ENCODE results near the gene SPEG. TPM values are rescaled to one million over a fixed set of nuclear protein-coding genes. Genes with fewer than 3 reads are reported as not detected.

The SPEG gene
- polyA plus RNA-seq, 3 donors from 2014 or later = not detected

- H3K4me3 Mint-ChIP-seq = no peak overlapping the region
- DNase-seq = no peak
- H3K36me3 Mint-ChIP-seq = peaks cover 0 to 4% (median 0%) of the 10 kb centered on the region in 3 donors
- no peaks in the 10 kb centered on the region for H3K9me3 Mint-ChIP-seq
- H3K27ac Mint-ChIP-seq = no peak overlapping the region
- H3K27me3 Mint-ChIP-seq (ENCODE audit: low read depth in 3 of 3) = peaks cover 2 to 20% (median 8%) of the 10 kb centered on the region in 3 donors
- H3K4me1 Mint-ChIP-seq = peaks cover 7 to 8% of the 10 kb centered on the region in 2 donors
Observed at GRCh38 chr2:219437141-219437540, 2.5 kb downstream of the SPEG start.

- Mint-ChIP-seq H3K27ac (no peak overlapping the region), H3K27me3 (ENCODE audit: low read depth in 3 of 3) (peaks cover 4 to 22% (median 10%) of the 10 kb centered on the region in 3 donors), H3K9me3 (no peaks in the 10 kb centered on the region), H3K4me3 (no peak overlapping the region), H3K4me1 (peaks cover 7 to 8% of the 10 kb centered on the region in 2 donors), H3K36me3 (peaks cover 0 to 4% (median 0%) of the 10 kb centered on the region in 3 donors)
- DNase-seq = no peak
Observed at GRCh38 chr2:219437690-219438206, 3.1 kb downstream of the SPEG start.

GRCh38 chr2:219438453-219438852 lies 3.8 kb downstream of the SPEG start:
- no peaks in the 10 kb centered on the region for H3K9me3 Mint-ChIP-seq
- no peak overlapping the region for H3K4me3 Mint-ChIP-seq
- no peak overlapping the region for H3K27ac Mint-ChIP-seq
- H3K4me1 Mint-ChIP-seq = peaks cover 8 to 9% of the 10 kb centered on the region in 2 donors
- H3K27me3 Mint-ChIP-seq (ENCODE audit: low read depth in 3 of 3) = peaks cover 7 to 25% (median 10%) of the 10 kb centered on the region in 3 donors
- peaks cover 0 to 4% (median 0%) of the 10 kb centered on the region in 3 donors for H3K36me3 Mint-ChIP-seq
- DNase-seq = no peak

- Mint-ChIP-seq H3K4me1 (peaks cover 8 to 9% of the 10 kb centered on the region in 2 donors), H3K4me3 (no peak overlapping the region), H3K36me3 (peaks cover 0 to 4% (median 0%) of the 10 kb centered on the region in 3 donors), H3K27me3 (ENCODE audit: low read depth in 3 of 3) (peaks cover 7 to 26% (median 14%) of the 10 kb centered on the region in 3 donors), H3K9me3 (no peaks in the 10 kb centered on the region), H3K27ac (no peak overlapping the region)
- no peak for DNase-seq
Observed at GRCh38 chr2:219439506-219439905, 4.9 kb downstream of the SPEG start.

GRCh38 chr2:219440388-219441256 lies 6.0 kb downstream of the SPEG start:
- no peak for DNase-seq

GRCh38 chr2:219441451-219442255 lies 7.0 kb downstream of the SPEG start:
- peaks cover 8 to 9% of the 10 kb centered on the region in 2 donors for H3K4me1 Mint-ChIP-seq
- H3K27ac Mint-ChIP-seq = peak overlapping the region in 1 of 6 donors; percentile 71
- peaks cover 7 to 23% (median 12%) of the 10 kb centered on the region in 3 donors for H3K27me3 Mint-ChIP-seq (ENCODE audit: low read depth in 3 of 3)
- H3K36me3 Mint-ChIP-seq = peaks cover 0 to 4% (median 0%) of the 10 kb centered on the region in 3 donors
- peak in 1 of 3 donors; percentile 5 for DNase-seq
- H3K4me3 Mint-ChIP-seq = peak overlapping the region; percentile 51 to 81 (median 65)
- H3K9me3 Mint-ChIP-seq = no peaks in the 10 kb centered on the region

More at GRCh38 chr2:219440388-219441256, 6.0 kb downstream of the SPEG start:
- H3K4me3 Mint-ChIP-seq = peak overlapping the region; percentile 51 to 81 (median 65)
- H3K4me1 Mint-ChIP-seq = peaks cover 8 to 9% of the 10 kb centered on the region in 2 donors
- H3K27me3 Mint-ChIP-seq (ENCODE audit: low read depth in 3 of 3) = peaks cover 7 to 25% (median 14%) of the 10 kb centered on the region in 3 donors
- H3K27ac Mint-ChIP-seq = no peak overlapping the region
- no peaks in the 10 kb centered on the region for H3K9me3 Mint-ChIP-seq
- peaks cover 0 to 4% (median 0%) of the 10 kb centered on the region in 3 donors for H3K36me3 Mint-ChIP-seq

- Mint-ChIP-seq H3K9me3 (no peaks in the 10 kb centered on the region), H3K27ac (no peak overlapping the region), H3K4me3 (peak overlapping the region; percentile 62 to 79 (median 72)), H3K27me3 (ENCODE audit: low read depth in 3 of 3) (peaks cover 7 to 23% (median 12%) of the 10 kb centered on the region in 3 donors), H3K36me3 (peaks cover 0 to 4% (median 0%) of the 10 kb centered on the region in 3 donors), H3K4me1 (peaks cover 8 to 9% of the 10 kb centered on the region in 2 donors)
- no peak for DNase-seq
Observed at GRCh38 chr2:219442256-219443015, 7.8 kb downstream of the SPEG start.

GRCh38 chr2:219443016-219443696 lies 8.5 kb downstream of the SPEG start:
- Mint-ChIP-seq H3K4me1 (peaks cover 8 to 9% of the 10 kb centered on the region in 2 donors), H3K27ac (no peak overlapping the region), H3K9me3 (no peaks in the 10 kb centered on the region), H3K4me3 (peak overlapping the region; percentile 62 to 79 (median 72)), H3K27me3 (ENCODE audit: low read depth in 3 of 3) (peaks cover 7 to 23% (median 12%) of the 10 kb centered on the region in 3 donors), H3K36me3 (peaks cover 0 to 4% (median 0%) of the 10 kb centered on the region in 3 donors)
- DNase-seq = no peak

- Mint-ChIP-seq H3K36me3 (peaks cover 0 to 4% (median 0%) of the 10 kb centered on the region in 3 donors), H3K27ac (no peak overlapping the region), H3K27me3 (ENCODE audit: low read depth in 3 of 3) (peaks cover 7 to 23% (median 12%) of the 10 kb centered on the region in 3 donors), H3K9me3 (no peaks in the 10 kb centered on the region), H3K4me1 (peaks cover 8 to 9% of the 10 kb centered on the region in 2 donors), H3K4me3 (peak overlapping the region in 3 of 5 donors; percentile 29 to 72 (median 72))
- no peak for DNase-seq
Observed at GRCh38 chr2:219443697-219444023, 9.0 kb downstream of the SPEG start.

- DNase-seq = no peak
- Mint-ChIP-seq H3K9me3 (no peaks in the 10 kb centered on the region), H3K4me1 (peaks cover 8 to 9% of the 10 kb centered on the region in 2 donors), H3K27ac (no peak overlapping the region), H3K27me3 (ENCODE audit: low read depth in 3 of 3) (peaks cover 7 to 27% (median 12%) of the 10 kb centered on the region in 3 donors), H3K36me3 (peaks cover 0 to 4% (median 0%) of the 10 kb centered on the region in 3 donors), H3K4me3 (no peak overlapping the region)
Observed at GRCh38 chr2:219444566-219445091, 10.0 kb downstream of the SPEG start.

GRCh38 chr2:219445220-219445640 lies 10.6 kb downstream of the SPEG start:
- DNase-seq = no peak
- Mint-ChIP-seq H3K4me3 (no peak overlapping the region), H3K9me3 (no peaks in the 10 kb centered on the region), H3K4me1 (peaks cover 8 to 9% of the 10 kb centered on the region in 2 donors), H3K27me3 (ENCODE audit: low read depth in 3 of 3) (peaks cover 7 to 33% (median 8%) of the 10 kb centered on the region in 3 donors), H3K27ac (no peak overlapping the region), H3K36me3 (peaks cover 0 to 4% (median 0%) of the 10 kb centered on the region in 3 donors)

GRCh38 chr2:219446101-219446504 lies 11.5 kb downstream of the SPEG start:
- Mint-ChIP-seq H3K4me1 (peaks cover 3 to 6% of the 10 kb centered on the region in 2 donors), H3K27ac (no peak overlapping the region), H3K4me3 (no peak overlapping the region)

More at GRCh38 chr2:219446101-219446504, 11.5 kb downstream of the SPEG start:
- Mint-ChIP-seq H3K36me3 (peaks cover 0 to under 1% (median 0%) of the 10 kb centered on the region in 3 donors), H3K9me3 (no peaks in the 10 kb centered on the region), H3K27me3 (ENCODE audit: low read depth in 3 of 3) (peaks cover 7 to 29% (median 8%) of the 10 kb centered on the region in 3 donors)
- DNase-seq = no peak

Measured in immature natural killer cell (primary cell).